ENCODE measurements around the gene TP53AIP1. TPM values are rescaled to one million over a fixed set of nuclear protein-coding genes. Genes with fewer than 3 reads are reported as not detected.

The TP53AIP1 gene
- total and polyA plus RNA-seq, 2 experiments from 2014 or later, result 0.07 TPM; not detected in 1

- TF ChIP-seq REST (IDR thresholded peaks at IDR 0.05; ENCODE audit: unreplicated experiment), result no peak
- no peak for TF ChIP-seq EZH2 (IDR thresholded peaks at IDR 0.05; ENCODE audit: low read depth, unreplicated experiment)
- TF ChIP-seq ZNF331 (CRISPR knock-in tag; IDR thresholded peaks at IDR 0.05; ENCODE audit: low read depth), result no peak
- TF ChIP-seq ETS1 (IDR thresholded peaks at IDR 0.05), result no peak
Measured at GRCh38 chr11:128900468-128900867, 42.2 kb downstream of the TP53AIP1 start (continued).

GRCh38 chr11:128898580-128899344 lies 43.9 kb downstream of the TP53AIP1 start:
- no peak overlapping the region for H3K4me3 ChIP-seq
- no peak for DNase-seq (ENCODE audit: low spot score)
- peaks cover 54% of the 10 kb centered on the region for H3K27me3 Mint-ChIP-seq (ENCODE audit: insufficient read depth, low read depth, poor library complexity)
- peaks cover 12% of the 10 kb centered on the region; the same call in 1 of the 2 replicates for H3F3A ChIP-seq (replicated peaks; ENCODE audit: low read depth)
- no peaks in the 10 kb centered on the region; the same call in 2 of the 3 replicates for H3K36me3 Mint-ChIP-seq (ENCODE audit: low read depth)
- H3K36me3 ChIP-seq (ENCODE audit: insufficient read depth), result no peaks in the 10 kb centered on the region
- H3K79me2 ChIP-seq (replicated peaks; ENCODE audit: insufficient read depth), result no peaks in the 10 kb centered on the region
- H3K27me3 ChIP-seq (ENCODE audit: insufficient read depth), result peaks cover 90% of the 10 kb centered on the region
- H3K27ac ChIP-seq (ENCODE audit: low read depth), result no peak overlapping the region
- peaks cover 13% of the 10 kb centered on the region for H4K20me1 ChIP-seq (replicated peaks; ENCODE audit: insufficient read depth)
- no peak for ATAC-seq
- no peak overlapping the region for H3K4me2 ChIP-seq
- no peak overlapping the region for H3K4me3 Mint-ChIP-seq
- H3K9me3 Mint-ChIP-seq, result no peaks in the 10 kb centered on the region; the same call in 2 of the 3 replicates
- peaks cover 31% of the 10 kb centered on the region for H3K4me1 Mint-ChIP-seq
- no peak overlapping the region for H3K27ac Mint-ChIP-seq
- no peaks in the 10 kb centered on the region for H3K9me2 ChIP-seq (ENCODE audit: insufficient read depth)
- peaks cover 26% of the 10 kb centered on the region for H3K4me1 ChIP-seq (ENCODE audit: insufficient read depth)
- H2AFZ ChIP-seq, result no peak overlapping the region
- TF ChIP-seq ZNF331 (CRISPR knock-in tag; IDR thresholded peaks at IDR 0.05; ENCODE audit: low read depth) (no peak), CTCF (conservative IDR thresholded peaks at IDR 0.05; ENCODE audit: low read depth in 2 of 2) (no peak), NANOG (IDR thresholded peaks at IDR 0.05; ENCODE audit: borderline replicate concordance) (no peak), ZNF462 (CRISPR knock-in tag; IDR thresholded peaks at IDR 0.05) (no peak), STAT1 (IDR thresholded peaks at IDR 0.05; ENCODE audit: unreplicated experiment) (no peak)

All from GM23338 (cell line).